ENCODE measurements around the gene SMAD7. TPM values are rescaled to one million over a fixed set of nuclear protein-coding genes. Genes with fewer than 3 reads are reported as not detected.
A peak's percentile ranks its signal among the peaks of the same experiment; 100 is the strongest.

SMAD7 gene
- total RNA-seq, 4 donors from 2014 or later, result 22.5 to 54.9 (median 40.0) TPM

GRCh38 chr18:48933578-48934414, 17.0 kb downstream of the SMAD7 start:
- H3K27ac ChIP-seq (replicated peaks in 1 of 4), result peak overlapping the region; percentile 83 to 97 (median 88)
- TF ChIP-seq EP300 (IDR thresholded peaks at IDR 0.05) (no peak), POLR2AphosphoS5 (IDR thresholded peaks at IDR 0.05) (no peak), POLR2A (IDR thresholded peaks at IDR 0.05; ENCODE audit: low read depth) (no peak)
- TF ChIP-seq, protein P1, sequence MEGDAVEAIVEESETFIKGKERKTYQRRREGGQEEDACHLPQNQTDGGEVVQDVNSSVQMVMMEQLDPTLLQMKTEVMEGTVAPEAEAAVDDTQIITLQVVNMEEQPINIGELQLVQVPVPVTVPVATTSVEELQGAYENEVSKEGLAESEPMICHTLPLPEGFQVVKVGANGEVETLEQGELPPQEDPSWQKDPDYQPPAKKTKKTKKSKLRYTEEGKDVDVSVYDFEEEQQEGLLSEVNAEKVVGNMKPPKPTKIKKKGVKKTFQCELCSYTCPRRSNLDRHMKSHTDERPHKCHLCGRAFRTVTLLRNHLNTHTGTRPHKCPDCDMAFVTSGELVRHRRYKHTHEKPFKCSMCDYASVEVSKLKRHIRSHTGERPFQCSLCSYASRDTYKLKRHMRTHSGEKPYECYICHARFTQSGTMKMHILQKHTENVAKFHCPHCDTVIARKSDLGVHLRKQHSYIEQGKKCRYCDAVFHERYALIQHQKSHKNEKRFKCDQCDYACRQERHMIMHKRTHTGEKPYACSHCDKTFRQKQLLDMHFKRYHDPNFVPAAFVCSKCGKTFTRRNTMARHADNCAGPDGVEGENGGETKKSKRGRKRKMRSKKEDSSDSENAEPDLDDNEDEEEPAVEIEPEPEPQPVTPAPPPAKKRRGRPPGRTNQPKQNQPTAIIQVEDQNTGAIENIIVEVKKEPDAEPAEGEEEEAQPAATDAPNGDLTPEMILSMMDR (IDR thresholded peaks at IDR 0.05), result no peak
- H3K36me3 ChIP-seq, result peaks cover 0 to 5% (median 0%) of the 10 kb centered on the region in 4 donors
- WGBS, result 59% methylated on average over 18 of the region's 23 CpGs
- H3K4me3 ChIP-seq, result peak overlapping the region in 3 of 4 donors; percentile 3 to 17 (median 11)
- no peaks in the 10 kb centered on the region for H3K9me3 ChIP-seq
- no peaks in the 10 kb centered on the region for H3K27me3 ChIP-seq
- intact Hi-C loops (cut with DNase I), result no loop called here
- peaks cover 100% of the 10 kb centered on the region in 4 donors for H3K4me1 ChIP-seq
- DNase-seq (ENCODE audit: extremely low spot score), result no peak

DNA sequence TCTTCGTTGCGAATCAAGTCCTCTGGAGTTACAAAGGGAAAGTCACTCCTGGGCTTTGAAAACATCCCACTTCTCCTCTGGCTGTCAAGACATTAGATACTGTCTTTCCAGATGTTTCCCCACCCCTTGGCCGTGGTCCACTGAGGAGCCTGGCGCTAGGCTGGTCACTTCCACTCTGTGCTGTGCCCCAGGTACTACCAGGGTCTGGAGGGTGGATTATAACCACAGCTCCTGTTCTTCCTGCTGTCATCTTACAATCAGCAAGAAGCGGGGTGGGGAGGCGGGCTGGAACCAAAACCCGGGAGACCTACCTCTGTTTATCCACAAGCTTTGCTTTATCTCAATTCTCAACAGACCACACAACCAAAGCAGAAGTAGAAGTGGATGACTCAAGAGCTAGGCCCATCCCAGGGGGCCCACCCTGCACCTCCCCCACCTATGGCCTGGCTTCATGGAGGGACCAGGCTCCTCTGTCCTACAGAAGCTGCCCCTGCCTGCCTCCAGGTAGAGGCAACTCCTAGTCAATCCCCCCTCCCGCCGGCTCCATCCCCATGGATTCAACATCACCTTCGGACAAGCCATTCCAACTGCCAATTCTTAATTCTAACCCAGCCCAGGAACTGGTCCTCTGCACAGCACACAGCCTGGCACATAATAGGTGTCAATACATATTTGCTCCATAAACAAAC, 17.8 kb downstream of the SMAD7 start:
- intact Hi-C loops (cut with DNase I), result no loop called here

GRCh38 chr18:48932462-48932818, 18.3 kb downstream of the SMAD7 start:
- WGBS, result 35% methylated on average over 7 of the region's 7 CpGs
- Histone ChIP-seq H3K9me3 (no peaks in the 10 kb centered on the region), H3K27me3 (no peaks in the 10 kb centered on the region), H3K36me3 (peaks cover 0 to 5% (median 0%) of the 10 kb centered on the region in 4 donors), H3K27ac (replicated peaks in 1 of 4) (peak overlapping the region; percentile 83 to 97 (median 88)), H3K4me1 (peaks cover 100% of the 10 kb centered on the region in 4 donors), H3K4me3 (peak overlapping the region in 1 of 4 donors; percentile 21)
- DNase-seq (ENCODE audit: extremely low spot score), result no peak
- TF ChIP-seq, protein P1 (IDR thresholded peaks at IDR 0.05), result no peak
- TF ChIP-seq EP300 (IDR thresholded peaks at IDR 0.05), result no peak
- no peak for TF ChIP-seq POLR2A (IDR thresholded peaks at IDR 0.05; ENCODE audit: low read depth)
- TF ChIP-seq POLR2AphosphoS5 (IDR thresholded peaks at IDR 0.05), result no peak
- intact Hi-C loops (cut with DNase I), result no loop called here

More for the DNA sequence above, 17.8 kb downstream of the SMAD7 start:
- DNase-seq (ENCODE audit: extremely low spot score), result no peak
- 47% methylated on average over 8 of the region's 10 CpGs for WGBS
- H3K27ac ChIP-seq (replicated peaks in 1 of 4), result peak overlapping the region; percentile 83 to 97 (median 88)
- no peaks in the 10 kb centered on the region for H3K27me3 ChIP-seq
- no peak for TF ChIP-seq EP300 (IDR thresholded peaks at IDR 0.05)
- no peak for TF ChIP-seq POLR2A (IDR thresholded peaks at IDR 0.05; ENCODE audit: low read depth)
- TF ChIP-seq, protein P1 (IDR thresholded peaks at IDR 0.05), result no peak
- TF ChIP-seq POLR2AphosphoS5 (IDR thresholded peaks at IDR 0.05), result no peak
- peak overlapping the region in 1 of 4 donors; percentile 21 for H3K4me3 ChIP-seq
- peaks cover 100% of the 10 kb centered on the region in 4 donors for H3K4me1 ChIP-seq
- no peaks in the 10 kb centered on the region for H3K9me3 ChIP-seq
- H3K36me3 ChIP-seq, result peaks cover 0 to 5% (median 0%) of the 10 kb centered on the region in 4 donors

DNA sequence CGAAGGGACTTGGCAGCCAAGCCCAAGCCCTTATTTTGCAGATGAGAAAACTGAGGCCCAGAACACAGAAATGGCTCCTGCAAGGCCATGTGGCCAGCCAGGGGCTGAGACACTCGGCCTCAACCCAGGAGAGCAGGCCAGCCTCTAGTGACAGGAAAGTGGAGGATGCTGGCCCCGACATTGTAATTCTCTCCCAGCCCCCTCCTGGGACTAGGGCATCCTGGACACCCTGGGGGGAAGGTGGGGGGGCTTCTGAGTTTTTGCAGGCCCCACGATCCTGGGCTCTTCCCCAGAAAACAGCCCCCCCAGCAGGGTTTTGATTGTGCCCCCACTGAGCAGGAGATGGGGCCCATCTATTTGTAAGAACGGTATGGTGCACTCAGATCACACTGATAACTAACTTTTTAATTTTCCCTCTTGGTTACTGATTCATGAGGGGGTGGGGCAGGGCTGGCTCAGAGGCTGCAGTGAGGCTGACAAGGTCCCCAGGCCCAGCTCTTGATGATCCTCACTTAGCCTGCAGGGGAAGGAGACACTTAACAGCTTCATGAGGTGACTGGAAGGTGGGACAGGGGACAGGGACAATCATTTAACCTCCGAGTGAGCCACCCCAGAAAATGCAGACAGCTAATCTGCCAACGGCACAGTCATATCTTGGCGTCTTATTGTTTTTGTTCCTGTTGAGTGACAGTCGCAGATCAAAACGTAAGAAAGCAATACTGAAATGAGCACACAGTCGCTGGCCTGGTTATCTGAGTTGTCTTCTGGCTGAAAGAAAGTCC, 18.9 kb downstream of the SMAD7 start:
- H3K4me3 ChIP-seq, result no peak overlapping the region
- WGBS, result 62% methylated on average over 10 of the region's 11 CpGs
- peaks cover 0 to 4% (median 0%) of the 10 kb centered on the region in 4 donors for H3K36me3 ChIP-seq
- peak overlapping the region; percentile 83 to 97 (median 88) for H3K27ac ChIP-seq (replicated peaks in 1 of 4)
- DNase-seq (ENCODE audit: extremely low spot score), result no peak
- TF ChIP-seq POLR2AphosphoS5 (IDR thresholded peaks at IDR 0.05), result no peak
- TF ChIP-seq, protein P1 (IDR thresholded peaks at IDR 0.05), result no peak
- H3K27me3 ChIP-seq, result no peaks in the 10 kb centered on the region
- peaks cover 100% of the 10 kb centered on the region in 4 donors for H3K4me1 ChIP-seq
- H3K9me3 ChIP-seq, result no peaks in the 10 kb centered on the region
- intact Hi-C loops (cut with DNase I), result no loop called here

All from esophagus muscularis mucosa (tissue), 4 donors.